ENCODE results near the gene PLEKHJ1.

DNA sequence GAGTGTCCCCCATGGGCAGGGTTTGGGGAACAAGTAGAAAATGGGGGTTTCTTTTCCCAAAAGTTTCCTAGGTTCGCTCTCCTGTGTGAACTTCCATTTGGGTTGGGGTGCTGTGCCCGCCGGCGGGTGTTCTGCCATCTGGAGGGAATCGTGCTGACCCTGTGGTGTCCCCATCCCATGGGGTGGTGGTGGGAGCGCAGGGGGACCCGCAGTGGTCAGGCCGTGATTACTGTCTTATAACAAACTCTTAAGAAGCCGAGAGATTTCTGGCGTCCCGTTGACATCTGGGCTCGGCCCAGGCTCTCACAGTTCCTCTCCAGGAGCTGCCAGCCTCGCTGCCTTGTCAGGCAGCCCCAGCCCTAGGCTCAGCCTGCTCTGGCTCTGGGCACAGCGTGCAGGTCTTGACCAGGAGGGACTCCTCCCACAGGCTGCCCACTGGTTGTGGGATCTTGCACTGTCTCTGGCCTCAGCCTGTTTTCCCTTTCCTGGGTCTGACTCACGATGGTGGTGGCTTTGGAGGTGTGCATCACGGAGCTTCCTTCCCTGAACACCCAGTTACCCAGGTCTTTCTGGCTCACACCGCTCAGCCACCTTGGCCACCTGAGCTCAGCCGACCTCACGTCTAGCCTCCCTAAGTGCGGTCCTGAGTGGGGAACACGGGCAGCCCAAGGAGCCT, 34.5 kb downstream of the PLEKHJ1 start:
- TF ChIP-seq, protein P1, sequence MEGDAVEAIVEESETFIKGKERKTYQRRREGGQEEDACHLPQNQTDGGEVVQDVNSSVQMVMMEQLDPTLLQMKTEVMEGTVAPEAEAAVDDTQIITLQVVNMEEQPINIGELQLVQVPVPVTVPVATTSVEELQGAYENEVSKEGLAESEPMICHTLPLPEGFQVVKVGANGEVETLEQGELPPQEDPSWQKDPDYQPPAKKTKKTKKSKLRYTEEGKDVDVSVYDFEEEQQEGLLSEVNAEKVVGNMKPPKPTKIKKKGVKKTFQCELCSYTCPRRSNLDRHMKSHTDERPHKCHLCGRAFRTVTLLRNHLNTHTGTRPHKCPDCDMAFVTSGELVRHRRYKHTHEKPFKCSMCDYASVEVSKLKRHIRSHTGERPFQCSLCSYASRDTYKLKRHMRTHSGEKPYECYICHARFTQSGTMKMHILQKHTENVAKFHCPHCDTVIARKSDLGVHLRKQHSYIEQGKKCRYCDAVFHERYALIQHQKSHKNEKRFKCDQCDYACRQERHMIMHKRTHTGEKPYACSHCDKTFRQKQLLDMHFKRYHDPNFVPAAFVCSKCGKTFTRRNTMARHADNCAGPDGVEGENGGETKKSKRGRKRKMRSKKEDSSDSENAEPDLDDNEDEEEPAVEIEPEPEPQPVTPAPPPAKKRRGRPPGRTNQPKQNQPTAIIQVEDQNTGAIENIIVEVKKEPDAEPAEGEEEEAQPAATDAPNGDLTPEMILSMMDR (IDR thresholded peaks at IDR 0.05): no peak
- no peak for TF ChIP-seq POLR2A (IDR thresholded peaks at IDR 0.05)
